ENCODE results near the gene GPR179.
"Not testable (repeated sequence)": the region's sequence is repeated elsewhere in the genome, so short reads cannot be mapped to it uniquely, and the experiment has no call there.

DNA sequence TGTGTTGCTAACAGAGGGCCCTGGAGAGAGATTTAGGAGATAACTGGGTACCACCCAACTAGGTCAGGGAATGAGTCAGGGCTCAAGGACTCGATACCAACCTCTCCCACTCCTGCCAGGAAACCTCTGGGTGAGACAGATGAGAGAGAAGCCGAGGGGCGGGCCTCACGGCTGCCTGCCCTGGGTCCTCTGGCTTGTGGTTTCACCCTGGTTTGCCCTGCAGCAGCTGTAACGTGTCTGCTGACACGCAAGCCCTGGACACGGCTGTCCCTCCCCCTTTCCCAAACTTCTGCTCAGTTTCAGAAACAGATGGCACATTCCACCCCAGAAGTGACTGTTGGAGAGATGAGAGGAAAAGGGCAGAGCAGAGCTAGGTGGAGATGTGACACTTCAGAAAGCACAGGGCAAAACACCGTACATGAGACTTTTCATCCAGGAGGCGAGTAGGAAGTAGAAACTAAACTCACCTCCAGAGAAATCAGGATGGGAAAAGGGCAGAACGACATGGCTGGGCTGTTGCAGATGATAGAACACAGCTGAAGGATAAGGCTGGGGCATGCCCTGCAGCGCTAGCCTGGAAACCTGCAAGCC is 57.2 kb downstream of the GPR179 start:
- TF ChIP-seq, protein P1, sequence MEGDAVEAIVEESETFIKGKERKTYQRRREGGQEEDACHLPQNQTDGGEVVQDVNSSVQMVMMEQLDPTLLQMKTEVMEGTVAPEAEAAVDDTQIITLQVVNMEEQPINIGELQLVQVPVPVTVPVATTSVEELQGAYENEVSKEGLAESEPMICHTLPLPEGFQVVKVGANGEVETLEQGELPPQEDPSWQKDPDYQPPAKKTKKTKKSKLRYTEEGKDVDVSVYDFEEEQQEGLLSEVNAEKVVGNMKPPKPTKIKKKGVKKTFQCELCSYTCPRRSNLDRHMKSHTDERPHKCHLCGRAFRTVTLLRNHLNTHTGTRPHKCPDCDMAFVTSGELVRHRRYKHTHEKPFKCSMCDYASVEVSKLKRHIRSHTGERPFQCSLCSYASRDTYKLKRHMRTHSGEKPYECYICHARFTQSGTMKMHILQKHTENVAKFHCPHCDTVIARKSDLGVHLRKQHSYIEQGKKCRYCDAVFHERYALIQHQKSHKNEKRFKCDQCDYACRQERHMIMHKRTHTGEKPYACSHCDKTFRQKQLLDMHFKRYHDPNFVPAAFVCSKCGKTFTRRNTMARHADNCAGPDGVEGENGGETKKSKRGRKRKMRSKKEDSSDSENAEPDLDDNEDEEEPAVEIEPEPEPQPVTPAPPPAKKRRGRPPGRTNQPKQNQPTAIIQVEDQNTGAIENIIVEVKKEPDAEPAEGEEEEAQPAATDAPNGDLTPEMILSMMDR (IDR thresholded peaks at IDR 0.05): not testable (repeated sequence)
- TF ChIP-seq POLR2AphosphoS5 (IDR thresholded peaks at IDR 0.05; ENCODE audit: insufficient read depth in 1 of 2, low read depth in 1 of 2): not testable (repeated sequence)

All from vagina (tissue), 2 donors.